K562 (cell line): ENCODE measurements around the gene ZNF548. TPM values are rescaled to one million over a fixed set of nuclear protein-coding genes. Genes with fewer than 3 reads are reported as not detected.

Source experiments
- BRF1 ChIP-seq: IDR thresholded peaks from 3 replicates; pipeline ENCODE4 v1.6.1; 2011; ENCODE audit warnings: borderline replicate concordance, mild to moderate bottlenecking; ENCODE audit not compliant: insufficient read length; ENCODE audit errors: extremely low read depth
- IRF2 ChIP-seq: sonication (generic); formaldehyde crosslinking; IDR thresholded peaks from 2 replicates; pipeline ENCODE4 v1.8.1; 2022; ENCODE audit warnings: mild to moderate bottlenecking, missing genetic modification reagents
- JUN ChIP-seq, 2 experiments: sonication (generic) in 1 of 2; formaldehyde crosslinking in 1 of 2; IDR thresholded peaks; 2 replicates each; pipeline versions ENCODE4 v1.6.1 to v1.8.0; 2012 to 2022; ENCODE audit warnings: borderline replicate concordance in 2 of 2, mild to moderate bottlenecking in 2 of 2, improper control_type of control experiment in 1 of 2, low read depth in 1 of 2, low read length in 1 of 2, missing genetic modification reagents in 1 of 2
- MIER1 ChIP-seq: fragments of 450-650 bp; IDR thresholded peaks from 2 replicates; pipeline ENCODE4 v1.6.1; 2016; ENCODE audit warnings: antibody characterized with exemption, mild to moderate bottlenecking, low read depth
- MXD1 ChIP-seq: fragments of 250-450 bp; sonication (Bioruptor Pico); IDR thresholded peaks from 2 replicates; pipeline ENCODE4 v1.8.0; 2021; ENCODE audit warnings: borderline replicate concordance, mild to moderate bottlenecking, moderate library complexity; ENCODE audit not compliant: poor library complexity, severe bottlenecking
- NEUROD1 ChIP-seq: fragments of 150-350 bp; IDR thresholded peaks from 2 replicates; pipeline ENCODE4 v1.6.1; 2014; ENCODE audit warnings: borderline replicate concordance, low read length, low read depth; ENCODE audit not compliant: partially characterized antibody
- PML ChIP-seq: IDR thresholded peaks from 2 replicates; pipeline ENCODE4 v1.6.1; 2012; ENCODE audit warnings: low read length, inconsistent platforms
- PPARD ChIP-seq: fragments of 250-450 bp; sonication (Bioruptor Pico); IDR thresholded peaks from 2 replicates; pipeline ENCODE4 v1.8.0; 2022; ENCODE audit warnings: inconsistent platforms, mild to moderate bottlenecking, moderate library complexity
- SIN3B ChIP-seq: fragments of 450-650 bp; IDR thresholded peaks from 2 replicates; pipeline ENCODE4 v1.6.1; 2017; ENCODE audit warnings: low read depth, mild to moderate bottlenecking, moderate library complexity
- SMARCA4 ChIP-seq: fragments of 450-650 bp; IDR thresholded peaks from 2 replicates; pipeline ENCODE4 v1.6.1; 2016
- TEAD2 ChIP-seq: fragments of 450-650 bp; IDR thresholded peaks from 2 replicates; pipeline ENCODE4 v1.6.1; 2016; ENCODE audit warnings: missing genetic modification characterization, control low read depth, missing compliant biosample characterization
- THRA ChIP-seq: fragments of 450-650 bp; IDR thresholded peaks from 2 replicates; pipeline ENCODE4 v1.6.1; 2017; ENCODE audit warnings: mild to moderate bottlenecking, moderate library complexity
- UBTF ChIP-seq, 2 experiments: IDR thresholded peaks; 2 replicates each; pipeline ENCODE4 v1.6.1; 2012; ENCODE audit warnings: improper control_type of control experiment in 2 of 2, low read depth in 2 of 2, low read length in 2 of 2, borderline replicate concordance in 1 of 2
- USF1 ChIP-seq: sonication (generic); formaldehyde crosslinking; IDR thresholded peaks from 2 replicates; pipeline ENCODE4 v1.9.0; 2022; ENCODE audit warnings: mild to moderate bottlenecking, missing genetic modification reagents
- ZNF274 ChIP-seq: IDR thresholded peaks from 2 replicates; pipeline ENCODE4 v1.6.1; 2011; ENCODE audit warnings: low read depth, mild to moderate bottlenecking, low read length, moderate library complexity, borderline replicate concordance
- ZNF280A ChIP-seq: fragments of 450-650 bp; IDR thresholded peaks from 2 replicates; pipeline ENCODE4 v1.6.1; 2018; ENCODE audit warnings: mild to moderate bottlenecking, low read depth; ENCODE audit not compliant: partially characterized antibody
- ZNF444 ChIP-seq: fragments of 250-450 bp; sonication (Bioruptor Pico); IDR thresholded peaks from 2 replicates; pipeline ENCODE4 v1.4.0; 2020; ENCODE audit warnings: mild to moderate bottlenecking, moderate library complexity
- ZNF644 ChIP-seq: fragments of 200-800 bp; sonication (Bioruptor generic); IDR thresholded peaks from 2 replicates; pipeline ENCODE4 v1.6.1; 2016; ENCODE audit warnings: low read depth, missing genetic modification characterization, missing compliant biosample characterization
- ZNF785 ChIP-seq: fragments of 250-450 bp; sonication (Bioruptor Pico); IDR thresholded peaks from 2 replicates; pipeline ENCODE4 v1.4.0; 2020; ENCODE audit warnings: mild to moderate bottlenecking
- ZSCAN29 ChIP-seq: fragments of 450-650 bp; IDR thresholded peaks from 2 replicates; pipeline ENCODE4 v1.6.1; 2017
- polyA plus RNA-seq, 8 experiments: library from polyadenylated mRNA; depleted of rRNA in 4 of 8; stranded (reverse) in 5 of 8; unstranded in 3 of 8; fragments of >200 nt; fragmentation: Nextera tagmentation in 2 of 8; fragmentation: Illumina TruSeq in 1 of 8; extraction: Ambion mirVana in 2 of 8; extraction: Trizol in 1 of 8; gene quantifications; 2 replicates each; pipeline versions ENCODE4 v1.2.1 to v1.2.3, GENCODE V29; 2011 to 2014; ENCODE audit warnings: inconsistent platforms in 1 of 8, missing spikeins in 1 of 8
- total RNA-seq, 7 experiments: library from RNA; depleted of rRNA in 6 of 7; stranded (reverse); fragments of >200 nt in 6 of 7; fragmentation: Illumina TruSeq in 2 of 7; extraction: Trizol in 2 of 7; gene quantifications; 2 replicates each; pipeline versions ENCODE4 v1.2.1 to v1.2.3, GENCODE V29; 2011 to 2021; ENCODE audit warnings: low replicate concordance in 1 of 7

ZNF548 gene
- total and polyA plus RNA-seq, 9 of the 15 experiments (the other 6 are each of a cell fraction or from before 2014, with no cell fraction given), result 1.5 to 8.7 (median 4.5) TPM

GRCh38 chr19:57410877-57411671 lies 21.4 kb downstream of the ZNF548 start, which contains the start of gene ZNF17 (continued):
- TF ChIP-seq ZNF280A, result no peak
- TF ChIP-seq MXD1 (CRISPR knock-in tag), result no peak
- TF ChIP-seq UBTF (IDR thresholded peaks at IDR 0.05; ENCODE audit: borderline replicate concordance in 1 of 2, low read depth in 2 of 2, low read length in 2 of 2), result no peak
- TF ChIP-seq ZNF274, result no peak
- TF ChIP-seq BRF1, result no peak
- no peak for TF ChIP-seq ZNF444 (CRISPR knock-in tag)
- no peak for TF ChIP-seq ZNF785
- TF ChIP-seq PPARD (CRISPR knock-in tag), result no peak
- TF ChIP-seq TEAD2 (tag), result no peak
- TF ChIP-seq PML, result no peak
- TF ChIP-seq NEUROD1, result no peak
- TF ChIP-seq THRA, result no peak
- no peak for TF ChIP-seq ZSCAN29
- peak; percentile 33; the same call in 1 of the 2 replicates for TF ChIP-seq USF1 (CRISPR knock-in tag)
- no peak for TF ChIP-seq IRF2 (CRISPR knock-in tag)
- no peak for TF ChIP-seq MIER1
- no peak for TF ChIP-seq ZNF644 (tag)
- no peak for TF ChIP-seq JUN (IDR thresholded peaks at IDR 0.05; ENCODE audit: borderline replicate concordance, low read depth, low read length)
- no peak for TF ChIP-seq JUN (CRISPR knock-in tag; IDR thresholded peaks at IDR 0.05; ENCODE audit: borderline replicate concordance)
- TF ChIP-seq SIN3B, result peak; percentile 97
- TF ChIP-seq SMARCA4, result no peak
